Measurements from ENCODE around the gene SLC16A13. TPM values are rescaled to one million over a fixed set of nuclear protein-coding genes. Genes with fewer than 3 reads are reported as not detected.

Gene SLC16A13
- total RNA-seq, 2 donors from 2014 or later, result 1.6 TPM; not detected in 1

- no peak for TF ChIP-seq CTCF (IDR thresholded peaks at IDR 0.05)
- no peak for TF ChIP-seq POLR2A (IDR thresholded peaks at IDR 0.05)
- Histone ChIP-seq H3K9me3 (peaks cover 0 to 15% (median 0%) of the 10 kb centered on the region in 3 donors), H3K4me1 (no peaks in the 10 kb centered on the region), H3K27me3 (no peaks in the 10 kb centered on the region), H3K4me3 (no peak overlapping the region), H3K27ac (no peak overlapping the region), H3K36me3 (replicated peaks in 1 of 2; ENCODE audit: insufficient read depth in 1 of 2, low read depth in 2 of 2) (no peaks in the 10 kb centered on the region)
- intact Hi-C loops (cut with DNase I), result loop anchor here (10.0 kb wide), 1 partner anchor 221 kb away; the partner anchor contains the start of gene SLC2A4
- ATAC-seq (no peak), DNase-seq (no peak)
- 46 to 63% methylated on average over 4 of the region's 4 CpGs for WGBS, 2 donors
Measured at GRCh38 chr17:7064261-7064660, 28.4 kb downstream of the SLC16A13 start.

GRCh38 chr17:7067198-7067597 is 31.4 kb downstream of the SLC16A13 start:
- intact Hi-C loops (cut with DNase I), result loop anchor here (10.0 kb wide), 1 partner anchor 218 kb away; the partner anchor contains the start of gene SLC2A4
- peaks cover 0 to 15% (median 0%) of the 10 kb centered on the region in 3 donors for H3K9me3 ChIP-seq
- H3K27ac ChIP-seq, result no peak overlapping the region
- TF ChIP-seq POLR2A (IDR thresholded peaks at IDR 0.05) (no peak), CTCF (IDR thresholded peaks at IDR 0.05) (no peak)
- no peak for ATAC-seq
- no peak for DNase-seq
- no peaks in the 10 kb centered on the region for H3K4me1 ChIP-seq
- 67 to 71% methylated on average over 1 of the region's 1 CpG for WGBS, 2 donors
- no peaks in the 10 kb centered on the region for H3K36me3 ChIP-seq (replicated peaks in 1 of 2; ENCODE audit: insufficient read depth in 1 of 2, low read depth in 2 of 2)
- no peak overlapping the region for H3K4me3 ChIP-seq
- H3K27me3 ChIP-seq, result no peaks in the 10 kb centered on the region

GRCh38 chr17:7068268-7068667 is 32.5 kb downstream of the SLC16A13 start:
- Histone ChIP-seq H3K27me3 (no peaks in the 10 kb centered on the region), H3K9me3 (peaks cover 0 to 15% (median 0%) of the 10 kb centered on the region in 3 donors), H3K4me1 (no peaks in the 10 kb centered on the region), H3K36me3 (replicated peaks in 1 of 2; ENCODE audit: insufficient read depth in 1 of 2, low read depth in 2 of 2) (no peaks in the 10 kb centered on the region), H3K4me3 (no peak overlapping the region), H3K27ac (no peak overlapping the region)
- no peak for DNase-seq
- ATAC-seq, result no peak
- TF ChIP-seq POLR2A (IDR thresholded peaks at IDR 0.05), result no peak
- no peak for TF ChIP-seq CTCF (IDR thresholded peaks at IDR 0.05)
- WGBS, 2 donors, result 19 to 26% methylated on average over 1 of the region's 1 CpG
- intact Hi-C loops (cut with DNase I), result loop anchor here (10.0 kb wide), 1 partner anchor 217 kb away; the partner anchor contains the start of gene SLC2A4

GRCh38 chr17:7070712-7071111 is 34.9 kb downstream of the SLC16A13 start:
- Histone ChIP-seq H3K27ac (no peak overlapping the region), H3K9me3 (peaks cover 0 to 15% (median 0%) of the 10 kb centered on the region in 3 donors), H3K27me3 (no peaks in the 10 kb centered on the region), H3K4me3 (no peak overlapping the region), H3K36me3 (replicated peaks in 1 of 2; ENCODE audit: insufficient read depth in 1 of 2, low read depth in 2 of 2) (no peaks in the 10 kb centered on the region), H3K4me1 (no peaks in the 10 kb centered on the region)
- ATAC-seq (no peak), DNase-seq (no peak)
- 58% methylated on average over 3 of the region's 3 CpGs; no CpG with 5 or more reads in 1 of the 2 donors for WGBS, 2 donors
- no peak for TF ChIP-seq CTCF (IDR thresholded peaks at IDR 0.05)
- no peak for TF ChIP-seq POLR2A (IDR thresholded peaks at IDR 0.05)
- intact Hi-C loops (cut with DNase I), result no loop called here

- no peak overlapping the region for H3K27ac ChIP-seq
- H3K9me3 ChIP-seq, result peaks cover 0 to 15% (median 0%) of the 10 kb centered on the region in 3 donors
- WGBS, 2 donors, result 60 to 76% methylated on average over 2 of the region's 2 CpGs
- DNase-seq (no peak), ATAC-seq (no peak)
- H3K4me1 ChIP-seq, result no peaks in the 10 kb centered on the region
- no peak overlapping the region for H3K4me3 ChIP-seq
- intact Hi-C loops (cut with DNase I), result no loop called here
- TF ChIP-seq POLR2A (IDR thresholded peaks at IDR 0.05) (no peak), CTCF (IDR thresholded peaks at IDR 0.05) (no peak)
- no peaks in the 10 kb centered on the region for H3K36me3 ChIP-seq (replicated peaks in 1 of 2; ENCODE audit: insufficient read depth in 1 of 2, low read depth in 2 of 2)
- H3K27me3 ChIP-seq, result no peaks in the 10 kb centered on the region
Measured at GRCh38 chr17:7072406-7072805, 36.6 kb downstream of the SLC16A13 start.

Measured in body of pancreas (tissue), 4 donors.